SU-DHL-6 (cell line): ENCODE measurements around the gene HOXA9.

Source experiments
- EZH2phosphoT487 ChIP-seq: fragments of 200-600 bp; sonication (generic), shearing (Covaris generic); conservative IDR thresholded peaks from 2 replicates; pipeline ENCODE4 v1.6.1; 2018; ENCODE audit warnings: mild to moderate bottlenecking, antibody characterized with exemption, low read length, moderate library complexity, mixed read lengths
- TF ChIP-seq, protein P1 (sequence below): fragments of 200-600 bp; sonication (generic); IDR thresholded peaks from one replicate; pipeline ENCODE4 v1.5.1; 2017; ENCODE audit warnings: antibody characterized with exemption, mild to moderate bottlenecking, low read length, moderate library complexity; ENCODE audit not compliant: insufficient read depth, poor library complexity, severe bottlenecking

DNA sequence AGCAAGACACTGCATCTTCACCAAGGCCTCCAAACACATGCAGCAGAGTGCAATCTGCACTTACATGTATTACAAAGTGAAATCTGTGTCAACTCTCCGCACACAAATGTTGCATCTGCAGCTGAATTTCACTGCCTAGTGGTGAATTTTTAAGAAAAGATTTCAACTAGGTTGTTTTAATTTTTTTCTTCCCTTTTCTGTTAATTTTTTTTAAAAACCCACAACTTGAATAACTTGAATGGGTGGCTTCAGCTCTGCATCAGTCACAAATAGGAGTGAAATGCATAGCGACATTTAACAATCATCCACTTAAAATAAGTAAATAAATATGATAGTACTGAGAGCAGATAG lies 28.6 kb upstream of the HOXA9 start:
- TF ChIP-seq, protein P1, sequence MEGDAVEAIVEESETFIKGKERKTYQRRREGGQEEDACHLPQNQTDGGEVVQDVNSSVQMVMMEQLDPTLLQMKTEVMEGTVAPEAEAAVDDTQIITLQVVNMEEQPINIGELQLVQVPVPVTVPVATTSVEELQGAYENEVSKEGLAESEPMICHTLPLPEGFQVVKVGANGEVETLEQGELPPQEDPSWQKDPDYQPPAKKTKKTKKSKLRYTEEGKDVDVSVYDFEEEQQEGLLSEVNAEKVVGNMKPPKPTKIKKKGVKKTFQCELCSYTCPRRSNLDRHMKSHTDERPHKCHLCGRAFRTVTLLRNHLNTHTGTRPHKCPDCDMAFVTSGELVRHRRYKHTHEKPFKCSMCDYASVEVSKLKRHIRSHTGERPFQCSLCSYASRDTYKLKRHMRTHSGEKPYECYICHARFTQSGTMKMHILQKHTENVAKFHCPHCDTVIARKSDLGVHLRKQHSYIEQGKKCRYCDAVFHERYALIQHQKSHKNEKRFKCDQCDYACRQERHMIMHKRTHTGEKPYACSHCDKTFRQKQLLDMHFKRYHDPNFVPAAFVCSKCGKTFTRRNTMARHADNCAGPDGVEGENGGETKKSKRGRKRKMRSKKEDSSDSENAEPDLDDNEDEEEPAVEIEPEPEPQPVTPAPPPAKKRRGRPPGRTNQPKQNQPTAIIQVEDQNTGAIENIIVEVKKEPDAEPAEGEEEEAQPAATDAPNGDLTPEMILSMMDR, result no peak
- TF ChIP-seq EZH2phosphoT487, result no peak
